Astrocyte (in vitro differentiated cells and primary cell): Measurements from ENCODE around the gene MKRN2OS.

ENCODE experiments used
- EZH2 ChIP-seq: IDR thresholded peaks from 2 replicates; pipeline ENCODE4 v1.6.1; 2012; ENCODE audit warnings: mild to moderate bottlenecking, low read length, inconsistent platforms; ENCODE audit not compliant: insufficient read depth
- TF ChIP-seq, protein P1 (sequence below): IDR thresholded peaks from 2 replicates; pipeline ENCODE4 v1.5.1; 2011; ENCODE audit warnings: low read depth, mild to moderate bottlenecking, inconsistent platforms, low read length, moderate library complexity; ENCODE audit not compliant: insufficient read depth

DNA sequence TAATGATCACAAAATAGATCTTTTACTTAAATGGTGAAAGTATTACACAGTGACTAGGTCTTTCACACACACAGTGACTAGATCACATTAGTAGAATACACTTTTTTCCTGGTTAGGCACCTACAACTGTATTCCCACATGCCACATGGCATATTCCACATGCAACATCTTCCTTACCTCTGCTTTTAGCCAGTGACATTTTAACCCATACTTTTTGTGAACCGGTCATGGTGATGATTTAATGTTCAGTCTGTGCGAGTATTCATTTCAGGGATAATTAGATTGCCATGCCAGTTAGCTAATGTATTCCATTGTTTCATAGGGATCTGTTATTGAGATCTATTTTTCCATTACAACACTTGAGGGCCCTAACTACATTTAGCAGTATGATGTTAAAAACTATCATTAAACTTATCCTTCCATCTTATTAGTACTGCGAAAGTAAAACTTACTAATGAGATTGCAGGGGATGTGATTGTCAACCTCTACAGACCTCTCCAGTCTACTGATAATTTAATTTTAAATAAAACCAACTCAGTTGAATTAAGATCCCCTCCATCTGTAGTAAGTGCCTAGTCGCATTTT, 32.7 kb downstream of the MKRN2OS start:
- TF ChIP-seq EZH2: no peak
- TF ChIP-seq, protein P1, sequence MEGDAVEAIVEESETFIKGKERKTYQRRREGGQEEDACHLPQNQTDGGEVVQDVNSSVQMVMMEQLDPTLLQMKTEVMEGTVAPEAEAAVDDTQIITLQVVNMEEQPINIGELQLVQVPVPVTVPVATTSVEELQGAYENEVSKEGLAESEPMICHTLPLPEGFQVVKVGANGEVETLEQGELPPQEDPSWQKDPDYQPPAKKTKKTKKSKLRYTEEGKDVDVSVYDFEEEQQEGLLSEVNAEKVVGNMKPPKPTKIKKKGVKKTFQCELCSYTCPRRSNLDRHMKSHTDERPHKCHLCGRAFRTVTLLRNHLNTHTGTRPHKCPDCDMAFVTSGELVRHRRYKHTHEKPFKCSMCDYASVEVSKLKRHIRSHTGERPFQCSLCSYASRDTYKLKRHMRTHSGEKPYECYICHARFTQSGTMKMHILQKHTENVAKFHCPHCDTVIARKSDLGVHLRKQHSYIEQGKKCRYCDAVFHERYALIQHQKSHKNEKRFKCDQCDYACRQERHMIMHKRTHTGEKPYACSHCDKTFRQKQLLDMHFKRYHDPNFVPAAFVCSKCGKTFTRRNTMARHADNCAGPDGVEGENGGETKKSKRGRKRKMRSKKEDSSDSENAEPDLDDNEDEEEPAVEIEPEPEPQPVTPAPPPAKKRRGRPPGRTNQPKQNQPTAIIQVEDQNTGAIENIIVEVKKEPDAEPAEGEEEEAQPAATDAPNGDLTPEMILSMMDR: no peak
